NB4 (cell line): ENCODE measurements around the gene ADCY1.

Experiments used
- MYC ChIP-seq: IDR thresholded peaks from 2 replicates; pipeline ENCODE4 v1.6.1; 2011; ENCODE audit warnings: low read depth, low read length
- POLR2A ChIP-seq: IDR thresholded peaks from 2 replicates; pipeline ENCODE4 v1.6.1; 2011; ENCODE audit warnings: mild to moderate bottlenecking; ENCODE audit not compliant: insufficient read length; ENCODE audit errors: extremely low read depth
- TF ChIP-seq, protein P1 (sequence below): IDR thresholded peaks from one replicate; pipeline ENCODE4 v1.5.1; 2012; ENCODE audit warnings: low read depth, low read length
- TF ChIP-seq, protein P2 (sequence below): IDR thresholded peaks from 2 replicates; pipeline ENCODE4 v1.6.1; 2011; ENCODE audit warnings: low read depth, low read length

DNA sequence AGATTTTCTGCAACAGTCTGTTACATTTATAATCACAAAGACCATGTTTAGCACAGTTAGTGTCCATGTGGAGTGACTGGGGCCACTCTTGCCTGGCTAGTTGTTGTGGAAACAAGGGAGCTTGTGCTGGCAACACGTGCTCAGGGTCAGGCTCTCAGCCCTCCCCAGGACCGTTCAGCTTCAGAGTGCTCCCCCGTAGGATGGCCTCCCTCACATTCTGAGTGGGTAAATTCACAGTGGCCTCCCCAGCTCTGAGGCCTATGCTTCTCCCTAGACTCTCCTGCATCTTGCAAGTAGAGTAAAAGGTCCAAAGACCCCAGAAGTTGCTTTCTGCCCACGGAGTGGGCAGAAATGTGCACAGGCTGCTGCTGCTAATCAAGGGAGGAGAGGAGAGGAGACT lies 122.3 kb downstream of the ADCY1 start:
- TF ChIP-seq, protein P1, sequence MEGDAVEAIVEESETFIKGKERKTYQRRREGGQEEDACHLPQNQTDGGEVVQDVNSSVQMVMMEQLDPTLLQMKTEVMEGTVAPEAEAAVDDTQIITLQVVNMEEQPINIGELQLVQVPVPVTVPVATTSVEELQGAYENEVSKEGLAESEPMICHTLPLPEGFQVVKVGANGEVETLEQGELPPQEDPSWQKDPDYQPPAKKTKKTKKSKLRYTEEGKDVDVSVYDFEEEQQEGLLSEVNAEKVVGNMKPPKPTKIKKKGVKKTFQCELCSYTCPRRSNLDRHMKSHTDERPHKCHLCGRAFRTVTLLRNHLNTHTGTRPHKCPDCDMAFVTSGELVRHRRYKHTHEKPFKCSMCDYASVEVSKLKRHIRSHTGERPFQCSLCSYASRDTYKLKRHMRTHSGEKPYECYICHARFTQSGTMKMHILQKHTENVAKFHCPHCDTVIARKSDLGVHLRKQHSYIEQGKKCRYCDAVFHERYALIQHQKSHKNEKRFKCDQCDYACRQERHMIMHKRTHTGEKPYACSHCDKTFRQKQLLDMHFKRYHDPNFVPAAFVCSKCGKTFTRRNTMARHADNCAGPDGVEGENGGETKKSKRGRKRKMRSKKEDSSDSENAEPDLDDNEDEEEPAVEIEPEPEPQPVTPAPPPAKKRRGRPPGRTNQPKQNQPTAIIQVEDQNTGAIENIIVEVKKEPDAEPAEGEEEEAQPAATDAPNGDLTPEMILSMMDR, result no peak
- TF ChIP-seq POLR2A (no peak), MYC (no peak)
- TF ChIP-seq, protein P2, sequence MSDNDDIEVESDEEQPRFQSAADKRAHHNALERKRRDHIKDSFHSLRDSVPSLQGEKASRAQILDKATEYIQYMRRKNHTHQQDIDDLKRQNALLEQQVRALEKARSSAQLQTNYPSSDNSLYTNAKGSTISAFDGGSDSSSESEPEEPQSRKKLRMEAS, result no peak
